H9 (cell line): ENCODE measurements around the gene CADM3. TPM values are rescaled to one million over a fixed set of nuclear protein-coding genes. Genes with fewer than 3 reads are reported as not detected.

ENCODE experiments used
- DNase-seq: peaks from one replicate; pipeline ENCODE4 v3.0.0-alpha.2; 2017
- H2AFZ ChIP-seq: one replicate; pipeline ENCODE4 v1.6.1; 2013; ENCODE audit warnings: mild to moderate bottlenecking, low read length, control low read depth, moderate library complexity
- H2AK5ac ChIP-seq: 2 replicates; pipeline ENCODE4 v1.6.1; 2013; ENCODE audit warnings: low read length, control low read depth, mixed read lengths; ENCODE audit not compliant: insufficient read length
- H2BK120ac ChIP-seq: one replicate; pipeline ENCODE4 v1.6.1; 2013; ENCODE audit warnings: low read depth, mild to moderate bottlenecking, low read length, control low read depth, inconsistent platforms; ENCODE audit not compliant: poor library complexity, severe bottlenecking
- H2BK12ac ChIP-seq: 2 replicates; pipeline ENCODE4 v1.6.1; 2013; ENCODE audit warnings: low read length, control low read depth, mixed read lengths, low read depth; ENCODE audit not compliant: insufficient read length
- H2BK15ac ChIP-seq: 2 replicates; pipeline ENCODE4 v1.6.1; 2013; ENCODE audit warnings: low read depth, low read length, control low read depth
- H2BK20ac ChIP-seq: one replicate; pipeline ENCODE4 v1.6.1; 2013; ENCODE audit warnings: low read depth, mild to moderate bottlenecking, low read length, control low read depth, inconsistent platforms; ENCODE audit not compliant: poor library complexity, severe bottlenecking
- H2BK5ac ChIP-seq: 2 replicates; pipeline ENCODE4 v1.6.1; 2013; ENCODE audit warnings: low read length, control low read depth, mixed read lengths; ENCODE audit not compliant: insufficient read length
- H3K14ac ChIP-seq: 2 replicates; pipeline ENCODE4 v1.6.1; 2013; ENCODE audit warnings: low read length, control low read depth; ENCODE audit not compliant: insufficient read depth
- H3K18ac ChIP-seq: 2 replicates; pipeline ENCODE4 v1.6.1; 2013; ENCODE audit warnings: low read depth, mild to moderate bottlenecking, mixed read lengths, low read length, control low read depth; ENCODE audit not compliant: insufficient read length
- H3K23ac ChIP-seq: 2 replicates; pipeline ENCODE4 v1.6.1; 2013; ENCODE audit warnings: low read length, control low read depth, mixed read lengths, low read depth; ENCODE audit not compliant: insufficient read length
- H3K23me2 ChIP-seq: 2 replicates; pipeline ENCODE4 v1.6.1; 2013; ENCODE audit warnings: low read depth, mild to moderate bottlenecking, mixed read lengths, low read length, control low read depth; ENCODE audit not compliant: insufficient read length, poor library complexity, severe bottlenecking
- H3K27ac ChIP-seq: 2 replicates; pipeline ENCODE4 v1.5.1; 2013; ENCODE audit warnings: low read length, control low read depth, mixed read lengths, low read depth; ENCODE audit not compliant: insufficient read length
- H3K27me3 ChIP-seq: 2 replicates; pipeline ENCODE4 v1.6.1; 2013; ENCODE audit warnings: low read length, control low read depth, inconsistent platforms; ENCODE audit not compliant: insufficient read depth
- H3K4ac ChIP-seq: 2 replicates; pipeline ENCODE4 v1.6.1; 2013; ENCODE audit warnings: low read depth, mild to moderate bottlenecking, control low read depth, inconsistent platforms, low read length, moderate library complexity
- H3K4me1 ChIP-seq: 2 replicates; pipeline ENCODE4 v1.6.1; 2013; ENCODE audit warnings: low read length, control low read depth, inconsistent platforms; ENCODE audit not compliant: insufficient read depth
- H3K4me2 ChIP-seq: 2 replicates; pipeline ENCODE4 v1.6.1; 2013; ENCODE audit warnings: low read length, control low read depth, mixed read lengths; ENCODE audit not compliant: insufficient read length, insufficient read depth
- H3K56ac ChIP-seq: 2 replicates; pipeline ENCODE4 v1.6.1; 2013; ENCODE audit warnings: low read depth, mild to moderate bottlenecking, mixed read lengths, low read length, control low read depth; ENCODE audit not compliant: insufficient read length
- H3K79me1 ChIP-seq: 2 replicates; pipeline ENCODE4 v1.6.1; 2013; ENCODE audit warnings: low read depth, mild to moderate bottlenecking, moderate library complexity, low read length, control low read depth, inconsistent platforms; ENCODE audit not compliant: insufficient read depth, poor library complexity, severe bottlenecking
- H3K79me2 ChIP-seq: 2 replicates; pipeline ENCODE4 v1.6.1; 2013; ENCODE audit warnings: low read length, control low read depth, inconsistent platforms; ENCODE audit not compliant: insufficient read depth
- H3K9ac ChIP-seq: 2 replicates; pipeline ENCODE4 v1.6.1; 2013; ENCODE audit warnings: low read length, control low read depth, mixed read lengths; ENCODE audit not compliant: insufficient read length; ENCODE audit errors: extremely low read depth
- H3K9me3 ChIP-seq: one replicate; pipeline ENCODE4 v1.6.1; 2013; ENCODE audit warnings: low read depth, low read length, inconsistent platforms; ENCODE audit not compliant: control insufficient read depth
- H3T11ph ChIP-seq: one replicate; pipeline ENCODE4 v1.6.1; 2013; ENCODE audit warnings: mild to moderate bottlenecking, low read length, control low read depth, inconsistent platforms
- H4K20me1 ChIP-seq: one replicate; pipeline ENCODE4 v1.6.1; 2013; ENCODE audit not compliant: control insufficient read depth, insufficient read length, insufficient read depth
- H4K5ac ChIP-seq: 2 replicates; pipeline ENCODE4 v1.6.1; 2013; ENCODE audit warnings: low read depth, mild to moderate bottlenecking, mixed read lengths, low read length, control low read depth; ENCODE audit not compliant: insufficient read length
- H4K8ac ChIP-seq: replicated peaks from 2 replicates; pipeline ENCODE4 v1.6.1; 2013; ENCODE audit warnings: low read length, control low read depth, mixed read lengths, low read depth; ENCODE audit not compliant: insufficient read length
- H4K91ac ChIP-seq: 2 replicates; pipeline ENCODE4 v1.6.1; 2013; ENCODE audit warnings: low read depth, mild to moderate bottlenecking, moderate library complexity, mixed read lengths, low read length, control low read depth; ENCODE audit not compliant: insufficient read length
- H3K27ac Mint-ChIP-seq, 3 experiments: 2 replicates in 2 of 3; 3 replicates in 1 of 3; pipeline ENCODE4 v1.8.0; 2020 to 2021; ENCODE audit warnings: mixed read lengths in 3 of 3, mild to moderate bottlenecking in 1 of 3, moderate library complexity in 1 of 3
- H3K27me3 Mint-ChIP-seq: 2 replicates; pipeline ENCODE4 v1.8.0; 2021; ENCODE audit warnings: low read depth, mild to moderate bottlenecking, moderate library complexity, mixed read lengths
- H3K36me3 Mint-ChIP-seq, 3 experiments: 2 replicates in 2 of 3; 3 replicates in 1 of 3; pipeline ENCODE4 v1.8.0; 2020 to 2021; ENCODE audit warnings: low read depth in 3 of 3, mixed read lengths in 3 of 3; ENCODE audit not compliant: insufficient read depth in 1 of 3
- H3K4me1 Mint-ChIP-seq, 2 experiments: 2 replicates each; pipeline ENCODE4 v1.8.0; 2020; ENCODE audit warnings: mixed read lengths in 2 of 2
- H3K4me3 Mint-ChIP-seq, 2 experiments: 2 replicates in 1 of 2; 3 replicates in 1 of 2; pipeline ENCODE4 v1.8.0; 2020 to 2021; ENCODE audit warnings: mild to moderate bottlenecking in 2 of 2, mixed read lengths in 2 of 2, moderate library complexity in 1 of 2
- H3K9me3 Mint-ChIP-seq, 2 experiments: 2 replicates in 1 of 2; 3 replicates in 1 of 2; pipeline ENCODE4 v1.8.0; 2020; ENCODE audit warnings: mild to moderate bottlenecking in 2 of 2, mixed read lengths in 2 of 2, moderate library complexity in 1 of 2
- CTCF ChIP-seq: fragments of 200-600 bp; sonication (generic); conservative IDR thresholded peaks from 3 replicates; pipeline ENCODE4 v1.8.0; 2021; ENCODE audit warnings: antibody characterized with exemption, mild to moderate bottlenecking
- WGBS: extraction: QIAGEN DNeasy Blood & Tissue Kit; methylation state at CpG from one replicate; pipeline ENCODE4 v1.1.7; 2013; ENCODE audit warnings: missing lambda C conversion rate, low lambda C conversion rate, mixed read lengths; ENCODE audit not compliant: insufficient read length; ENCODE audit errors: extremely low coverage; 5-methylcytosine and 5-hydroxymethylcytosine counted together
- total RNA-seq: library from RNA; stranded (reverse); gene quantifications from 2 replicates; pipeline ENCODE4 v1.2.1, GENCODE V29; 2021

CADM3 gene
- total RNA-seq, 1 experiment from 2014 or later: 5.6 TPM

GRCh38 chr1:159122005-159122621 lies 49.3 kb upstream of the CADM3 start:
- H2BK120ac ChIP-seq: no peak overlapping the region
- no peak overlapping the region for H3K4me3 Mint-ChIP-seq
- no peak overlapping the region for H3K4ac ChIP-seq
- no peak for DNase-seq
- no peak overlapping the region for H2AFZ ChIP-seq
- no peak overlapping the region for H3K27ac Mint-ChIP-seq
- no peak overlapping the region for H3K56ac ChIP-seq
- no peak overlapping the region for H4K91ac ChIP-seq
- H3K4me2 ChIP-seq: no peak overlapping the region
- H4K8ac ChIP-seq: no peak overlapping the region
- no peak for TF ChIP-seq CTCF
- H2BK12ac ChIP-seq: no peak overlapping the region
- H3K9me3 ChIP-seq: no peaks in the 10 kb centered on the region
- H3K36me3 Mint-ChIP-seq: no peaks in the 10 kb centered on the region
- no peak overlapping the region for H3K14ac ChIP-seq
- H2AK5ac ChIP-seq: no peak overlapping the region
- no peak overlapping the region for H2BK5ac ChIP-seq
- H2BK20ac ChIP-seq: no peak overlapping the region
- H3K27me3 ChIP-seq: no peaks in the 10 kb centered on the region
- H3K79me1 ChIP-seq: no peaks in the 10 kb centered on the region
- no peak overlapping the region for H3K23ac ChIP-seq
- H3K27me3 Mint-ChIP-seq: no peaks in the 10 kb centered on the region
- H3K23me2 ChIP-seq: no peaks in the 10 kb centered on the region
- H2BK15ac ChIP-seq: no peak overlapping the region
- no peak overlapping the region for H3K9ac ChIP-seq
- peaks cover 2% of the 10 kb centered on the region; the same call in 1 of the 2 replicates for H3K4me1 ChIP-seq
- no peaks in the 10 kb centered on the region for H4K20me1 ChIP-seq
- no peak overlapping the region for H3K27ac ChIP-seq
- H3K79me2 ChIP-seq: no peaks in the 10 kb centered on the region
- no peaks in the 10 kb centered on the region for H3K9me3 Mint-ChIP-seq
- no CpG with 5 or more reads among the region's 2 CpGs for WGBS
- no peak overlapping the region for H3K18ac ChIP-seq
- H3T11ph ChIP-seq: no peak overlapping the region
- no peak overlapping the region for H4K5ac ChIP-seq
- H3K4me1 Mint-ChIP-seq: peaks cover 10 to 12% of the 10 kb centered on the region in 2 experiments
